Vagina (tissue), 2 donors: ENCODE results near the gene FUT2. TPM values are rescaled to one million over a fixed set of nuclear protein-coding genes. Genes with fewer than 3 reads are reported as not detected.
A peak's percentile ranks its signal among the peaks of the same experiment; 100 is the strongest.

ENCODE experiments used
- DNase-seq, 2 donors: peaks; one replicate each; pipeline ENCODE4 v3.0.0-alpha.2; 2017; ENCODE audit errors: extremely low spot score in 2 of 2
- H3K27ac ChIP-seq: fragments of 200-600 bp; sonication (generic); one replicate; pipeline ENCODE4 v1.5.1; 2019
- H3K27me3 ChIP-seq: fragments of 200-600 bp; sonication (generic); one replicate; pipeline ENCODE4 v1.5.1; 2019
- H3K36me3 ChIP-seq, 2 donors: fragments of 200-600 bp; sonication (generic); one replicate each; pipeline ENCODE4 v1.5.1; 2017 to 2019
- H3K4me1 ChIP-seq: fragments of 200-600 bp; sonication (generic); one replicate; pipeline ENCODE4 v1.5.1; 2019
- H3K4me3 ChIP-seq, 2 donors: fragments of 200-600 bp; sonication (generic); 1 replicate in 1 of 2; 2 replicates in 1 of 2; pipeline ENCODE4 v1.5.1; 2016 to 2019
- H3K9me3 ChIP-seq: fragments of 200-600 bp; sonication (generic); one replicate; pipeline ENCODE4 v1.5.1; 2019
- CTCF ChIP-seq, 3 experiments: fragments of 450-650 bp in 2 of 3; fragments of 200-600 bp in 1 of 3; sonication (generic) in 1 of 3; IDR thresholded peaks; one replicate each; pipeline ENCODE4 v1.5.1; 2017 to 2019; ENCODE audit warnings: antibody characterized with exemption in 3 of 3, mild to moderate bottlenecking in 2 of 3, moderate library complexity in 2 of 3
- POLR2A ChIP-seq, 2 donors: fragments of 450-650 bp; IDR thresholded peaks; one replicate each; pipeline ENCODE4 v1.6.1; 2017; ENCODE audit warnings: antibody characterized with exemption in 2 of 2, mild to moderate bottlenecking in 2 of 2, moderate library complexity in 2 of 2
- POLR2AphosphoS5 ChIP-seq, 2 donors: sonication (generic); formaldehyde crosslinking; IDR thresholded peaks; one replicate each; pipeline ENCODE4 v1.9.0; 2017; ENCODE audit warnings: antibody characterized with exemption in 2 of 2, mild to moderate bottlenecking in 2 of 2, low read depth in 1 of 2; ENCODE audit not compliant: insufficient read depth in 1 of 2
- intact Hi-C: fragments of 100-400 bp; cut with DNase I; formaldehyde crosslinking; loops from one replicate; pipeline ENCODE4 v1.15.1; 2023
- total RNA-seq: library from RNA; depleted of rRNA; stranded (reverse); fragments of >200 nt; gene quantifications from one replicate; pipeline ENCODE4 v1.2.3, GENCODE V29; 2016

Gene FUT2
- total RNA-seq, 1 donor from 2014 or later, result 6.1 TPM

- Histone ChIP-seq H3K36me3 (no peaks in the 10 kb centered on the region), H3K4me3 (peak within 1 kb of the TSS; percentile 46 to 48), H3K9me3 (no peaks in the 10 kb centered on the region), H3K27ac (peak within 1 kb of the TSS; percentile 86), H3K27me3 (no peaks in the 10 kb centered on the region), H3K4me1 (peaks cover 57% of the 10 kb centered on the region)
- no peak for DNase-seq
- intact Hi-C loops, result no loop called here
- TF ChIP-seq POLR2A (IDR thresholded peaks at IDR 0.05), result no peak
- no peak for TF ChIP-seq POLR2AphosphoS5 (IDR thresholded peaks at IDR 0.05; ENCODE audit: insufficient read depth in 1 of 2, low read depth in 1 of 2)
- TF ChIP-seq CTCF (IDR thresholded peaks at IDR 0.05), result no peak
Measured at GRCh38 chr19:48719263-48720171, 23.7 kb downstream of the FUT2 start, which contains the start of gene MAMSTR. Gene MAMSTR (minus strand): TSS chr19:48719725. CDS start chr19:48719031, 694 bp downstream.

- no peaks in the 10 kb centered on the region for H3K9me3 ChIP-seq
- intact Hi-C loops, result no loop called here
- H3K27ac ChIP-seq, result peak overlapping the region; percentile 86
- no peak for DNase-seq
- peaks cover 53% of the 10 kb centered on the region for H3K4me1 ChIP-seq
- H3K27me3 ChIP-seq, result no peaks in the 10 kb centered on the region
- H3K4me3 ChIP-seq, result peak overlapping the region; percentile 46 to 48
- no peaks in the 10 kb centered on the region for H3K36me3 ChIP-seq
- TF ChIP-seq CTCF (IDR thresholded peaks at IDR 0.05) (no peak), POLR2AphosphoS5 (IDR thresholded peaks at IDR 0.05; ENCODE audit: insufficient read depth in 1 of 2, low read depth in 1 of 2) (no peak), POLR2A (IDR thresholded peaks at IDR 0.05) (no peak)
Measured at GRCh38 chr19:48720251-48720612, 24.5 kb downstream of the FUT2 start.

GRCh38 chr19:48720613-48721296 lies 25.0 kb downstream of the FUT2 start:
- no peaks in the 10 kb centered on the region for H3K27me3 ChIP-seq
- peak overlapping the region; percentile 46 to 48 for H3K4me3 ChIP-seq
- peak in 1 of 2 donors; percentile 99 for DNase-seq
- H3K27ac ChIP-seq, result peak overlapping the region; percentile 86
- H3K36me3 ChIP-seq, result no peaks in the 10 kb centered on the region
- TF ChIP-seq POLR2A (IDR thresholded peaks at IDR 0.05) (no peak), POLR2AphosphoS5 (IDR thresholded peaks at IDR 0.05; ENCODE audit: insufficient read depth in 1 of 2, low read depth in 1 of 2) (peak; percentile 90 to 92), CTCF (IDR thresholded peaks at IDR 0.05) (no peak)
- peaks cover 48% of the 10 kb centered on the region for H3K4me1 ChIP-seq
- intact Hi-C loops, result no loop called here
- no peaks in the 10 kb centered on the region for H3K9me3 ChIP-seq

GRCh38 chr19:48722196-48722708 lies 26.5 kb downstream of the FUT2 start:
- peaks cover 33% of the 10 kb centered on the region for H3K4me1 ChIP-seq
- intact Hi-C loops, result no loop called here
- no peaks in the 10 kb centered on the region for H3K36me3 ChIP-seq
- H3K27me3 ChIP-seq, result no peaks in the 10 kb centered on the region
- no peak for TF ChIP-seq POLR2A (IDR thresholded peaks at IDR 0.05)
- no peak for TF ChIP-seq POLR2AphosphoS5 (IDR thresholded peaks at IDR 0.05; ENCODE audit: insufficient read depth in 1 of 2, low read depth in 1 of 2)
- no peak for TF ChIP-seq CTCF (IDR thresholded peaks at IDR 0.05)
- no peak overlapping the region for H3K4me3 ChIP-seq
- no peaks in the 10 kb centered on the region for H3K9me3 ChIP-seq
- no peak overlapping the region for H3K27ac ChIP-seq
- DNase-seq, result no peak
